Large intestine (tissue), 3 donors: ENCODE results near the gene LNX2. TPM values are rescaled to one million over a fixed set of nuclear protein-coding genes. Genes with fewer than 3 reads are reported as not detected.

Experiments
- DNase-seq, 2 donors: peaks; one replicate each; pipeline versions ENCODE4 v3.0.0 to v3.0.0-alpha.2; 2013
- H3K27ac ChIP-seq: one replicate; pipeline ENCODE4 v1.5.1; 2013; ENCODE audit warnings: low read length
- H3K27me3 ChIP-seq: 2 replicates; pipeline ENCODE4 v1.6.1; 2013; ENCODE audit warnings: low read length; ENCODE audit not compliant: control insufficient read depth, insufficient read depth
- H3K36me3 ChIP-seq: 2 replicates; pipeline ENCODE4 v1.6.1; 2013; ENCODE audit warnings: low read length; ENCODE audit not compliant: control insufficient read depth, insufficient read depth
- H3K4me1 ChIP-seq: one replicate; pipeline ENCODE4 v1.6.1; 2013; ENCODE audit warnings: low read length; ENCODE audit not compliant: control insufficient read depth, insufficient read depth
- H3K4me3 ChIP-seq: one replicate; pipeline ENCODE4 v1.5.1; 2013; ENCODE audit warnings: low read length
- H3K9me3 ChIP-seq: one replicate; pipeline ENCODE4 v1.6.1; 2013; ENCODE audit warnings: mild to moderate bottlenecking, low read depth, low read length, moderate library complexity; ENCODE audit not compliant: control insufficient read depth
- WGBS: methylation state at CpG from one replicate; pipeline ENCODE4 v1.1.5; 2013; ENCODE audit warnings: low lambda C conversion rate; ENCODE audit not compliant: insufficient coverage; 5-methylcytosine and 5-hydroxymethylcytosine counted together
- polyA plus RNA-seq: library from polyadenylated mRNA; unstranded; fragments of 120-200 nt; gene quantifications from one replicate; pipeline ENCODE4 v1.2.1, GENCODE V29; 2013

The LNX2 gene
- polyA plus RNA-seq, 1 donor = 25.3 TPM

DNA sequence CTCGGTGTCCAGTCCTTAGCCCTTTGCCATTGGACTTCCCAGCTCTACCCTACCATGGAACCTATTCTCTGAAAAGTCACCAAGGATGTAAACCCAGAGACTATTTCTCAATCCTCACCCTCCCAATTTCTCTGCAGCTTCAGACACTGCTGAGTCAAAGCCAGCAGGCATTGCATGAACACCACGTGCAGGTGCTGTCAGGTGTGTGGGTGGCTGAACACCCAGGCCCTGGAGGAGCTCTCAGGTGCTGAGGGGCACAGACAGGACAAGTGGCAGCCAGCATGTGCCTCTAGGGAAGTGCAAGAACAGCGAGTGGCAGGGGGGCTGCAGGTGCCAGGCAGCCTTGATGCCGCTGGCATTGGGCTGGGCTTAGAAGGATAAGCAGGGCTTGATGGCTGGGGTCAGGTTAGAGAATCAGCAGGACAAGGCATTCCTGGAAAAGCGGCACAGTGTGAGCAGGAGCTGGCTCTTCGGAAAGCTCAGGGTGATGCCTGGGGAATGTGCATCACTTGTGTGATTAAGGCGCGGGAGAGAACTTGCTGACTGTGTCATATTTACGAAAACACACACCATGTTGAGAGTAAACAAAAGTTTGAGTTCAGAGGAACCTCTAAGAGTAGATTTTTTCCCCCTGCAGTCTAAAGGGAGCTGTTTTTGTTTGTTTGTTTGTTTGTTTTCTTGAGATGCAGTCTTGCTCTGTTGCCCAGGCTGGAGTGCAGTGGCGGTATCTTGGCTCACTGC lies 83.8 kb downstream of the LNX2 start:
- WGBS = 80% methylated on average over 1 of the region's 10 CpGs
- Histone ChIP-seq H3K4me1 (peaks cover 11% of the 10 kb centered on the region), H3K27me3 (no peaks in the 10 kb centered on the region), H3K9me3 (no peaks in the 10 kb centered on the region), H3K36me3 (no peaks in the 10 kb centered on the region), H3K4me3 (no peak overlapping the region), H3K27ac (no peak overlapping the region)
- DNase-seq = no peak

DNA sequence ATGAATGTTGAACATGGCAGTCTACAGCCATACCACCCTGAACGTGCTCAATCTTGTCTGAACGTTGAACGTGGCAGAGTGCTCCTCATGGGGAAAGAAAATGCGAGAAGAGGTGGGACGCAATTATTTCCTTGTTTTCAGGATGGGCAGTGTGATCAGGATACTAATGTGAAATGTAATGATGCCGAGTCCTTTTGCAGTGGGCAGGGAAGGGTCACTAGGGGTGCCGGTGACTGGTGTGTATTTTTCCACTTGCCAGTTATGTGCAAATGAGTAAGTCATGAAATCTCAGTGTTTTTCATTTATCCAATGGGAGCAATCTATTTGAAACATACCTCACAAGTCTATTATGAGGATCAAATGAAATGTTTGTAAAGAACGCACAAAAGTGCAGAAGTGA lies 84.8 kb downstream of the LNX2 start:
- H3K27me3 ChIP-seq = no peaks in the 10 kb centered on the region
- H3K27ac ChIP-seq = no peak overlapping the region
- no peaks in the 10 kb centered on the region for H3K36me3 ChIP-seq
- peaks cover 11% of the 10 kb centered on the region for H3K4me1 ChIP-seq
- no peaks in the 10 kb centered on the region for H3K9me3 ChIP-seq
- WGBS = no CpG with 5 or more reads among the region's 8 CpGs
- no peak for DNase-seq
- no peak overlapping the region for H3K4me3 ChIP-seq

DNA sequence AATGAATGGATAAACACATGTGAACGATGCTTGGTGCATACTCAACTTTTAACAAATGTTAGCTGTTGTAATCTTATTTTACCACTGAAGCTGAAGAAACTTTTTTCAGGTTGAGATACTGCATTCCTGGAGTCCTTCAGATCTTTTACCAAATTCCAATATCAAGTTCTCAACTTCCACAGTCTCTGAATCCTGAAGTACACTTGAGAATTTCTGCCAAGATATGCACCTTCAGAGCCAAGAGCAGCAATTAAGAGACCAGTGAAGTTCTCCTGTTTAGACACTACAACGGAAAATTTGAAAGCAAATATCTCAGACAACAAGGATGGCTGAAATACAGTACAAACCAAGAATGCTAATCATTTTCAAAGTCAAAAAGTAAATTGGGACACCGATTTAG lies 85.3 kb downstream of the LNX2 start:
- Histone ChIP-seq H3K27me3 (no peaks in the 10 kb centered on the region), H3K4me3 (no peak overlapping the region), H3K4me1 (peaks cover 11% of the 10 kb centered on the region), H3K36me3 (no peaks in the 10 kb centered on the region), H3K9me3 (no peaks in the 10 kb centered on the region), H3K27ac (no peak overlapping the region)
- no peak for DNase-seq
- 33% methylated on average over 1 of the region's 3 CpGs for WGBS

DNA sequence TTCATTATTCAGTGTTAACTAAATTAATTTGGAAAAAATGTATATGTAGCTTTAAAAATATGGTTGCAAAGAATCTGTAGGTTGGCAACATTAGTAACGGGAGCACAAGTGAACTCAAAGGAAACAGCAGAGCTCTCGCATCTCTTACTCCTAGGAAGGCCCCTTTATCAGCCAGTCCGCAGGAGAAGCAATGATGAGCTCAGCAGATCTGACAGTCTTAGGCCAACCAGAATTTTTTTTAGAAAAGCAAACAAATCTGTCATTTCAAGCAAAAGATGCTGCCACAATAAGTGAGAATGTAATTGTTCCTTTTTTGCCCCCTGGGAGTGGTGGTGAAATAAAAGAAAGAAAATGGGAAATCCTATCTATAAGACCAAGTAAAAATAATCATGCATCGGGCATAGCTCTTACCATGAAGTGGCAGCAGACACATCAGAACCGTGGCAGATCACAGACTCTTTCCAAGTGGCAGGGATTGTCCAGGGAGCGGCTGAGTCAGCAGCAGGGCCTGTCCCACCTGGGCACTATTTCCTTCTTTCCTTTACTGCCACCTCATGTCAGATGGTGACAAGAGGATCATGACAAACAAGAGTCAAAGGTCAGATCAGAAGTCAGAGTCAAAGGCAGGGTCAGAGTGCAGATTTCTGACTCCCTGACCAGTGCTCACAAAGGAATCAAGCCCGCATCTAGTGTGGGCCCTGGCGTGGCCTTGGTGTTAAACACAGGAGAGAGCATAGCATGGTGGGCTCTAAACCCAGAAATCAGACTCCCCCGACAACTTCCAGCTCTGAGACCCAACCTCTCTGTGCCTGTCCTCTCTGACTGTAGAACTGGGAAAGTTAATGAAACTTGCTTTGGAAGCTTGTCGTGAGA lies 86.0 kb downstream of the LNX2 start:
- peak in 1 of 2 donors; percentile 23 for DNase-seq
- WGBS = 78% methylated on average over 1 of the region's 10 CpGs

DNA sequence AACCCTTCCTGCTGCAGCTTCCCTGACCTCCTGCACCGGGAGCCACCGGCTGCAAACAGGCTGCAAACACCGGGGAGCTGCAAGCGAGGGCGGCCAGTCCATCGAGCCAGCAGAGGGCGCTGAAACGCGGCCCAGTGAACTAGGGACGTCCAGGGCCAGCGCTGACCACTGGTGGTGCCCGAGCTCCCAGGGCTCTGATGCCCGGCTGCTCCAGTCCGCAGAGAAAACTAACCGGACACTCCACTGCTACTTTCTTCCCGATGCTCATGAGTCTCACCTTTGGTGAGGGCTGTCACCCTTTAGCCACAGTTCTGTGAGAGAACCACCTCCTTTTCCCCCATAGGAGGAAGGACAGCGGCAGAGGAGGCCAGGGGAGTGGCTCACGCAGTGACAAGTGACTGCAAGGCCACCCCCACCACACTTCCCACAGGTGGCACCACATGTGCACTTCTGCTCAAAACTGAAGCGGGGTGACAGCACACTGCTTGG lies 87.1 kb downstream of the LNX2 start:
- Histone ChIP-seq H3K4me3 (peak overlapping the region; percentile 25), H3K36me3 (no peaks in the 10 kb centered on the region), H3K4me1 (peaks cover 11% of the 10 kb centered on the region), H3K9me3 (no peaks in the 10 kb centered on the region), H3K27ac (no peak overlapping the region), H3K27me3 (no peaks in the 10 kb centered on the region)
- DNase-seq = peak; percentile 69 to 75
- no CpG with 5 or more reads among the region's 19 CpGs for WGBS

More for the DNA sequence above, 86.0 kb downstream of the LNX2 start:
- no peaks in the 10 kb centered on the region for H3K27me3 ChIP-seq
- no peak overlapping the region for H3K27ac ChIP-seq
- no peak overlapping the region for H3K4me3 ChIP-seq
- no peaks in the 10 kb centered on the region for H3K36me3 ChIP-seq
- H3K9me3 ChIP-seq = no peaks in the 10 kb centered on the region
- peaks cover 11% of the 10 kb centered on the region for H3K4me1 ChIP-seq

DNA sequence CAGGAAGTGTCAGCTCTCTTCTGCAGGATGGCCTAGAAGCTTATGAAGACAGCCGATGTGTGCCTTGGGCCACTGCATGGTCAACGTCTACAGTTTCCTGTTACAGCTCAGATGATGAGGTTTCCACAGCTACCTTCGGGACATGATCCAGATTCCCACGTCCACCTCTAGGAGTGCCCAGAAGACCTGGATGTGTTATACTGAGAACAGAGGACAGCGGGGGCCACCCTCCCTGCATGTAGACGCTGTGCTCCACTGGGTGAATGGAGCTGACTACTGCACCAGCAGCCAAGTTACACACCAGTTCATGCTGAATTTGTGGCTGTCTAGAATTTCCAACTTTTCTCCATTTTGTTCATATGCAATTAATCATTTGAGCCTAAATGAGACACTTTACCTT lies 91.4 kb downstream of the LNX2 start:
- WGBS = no CpG with 5 or more reads among the region's 6 CpGs

DNA sequence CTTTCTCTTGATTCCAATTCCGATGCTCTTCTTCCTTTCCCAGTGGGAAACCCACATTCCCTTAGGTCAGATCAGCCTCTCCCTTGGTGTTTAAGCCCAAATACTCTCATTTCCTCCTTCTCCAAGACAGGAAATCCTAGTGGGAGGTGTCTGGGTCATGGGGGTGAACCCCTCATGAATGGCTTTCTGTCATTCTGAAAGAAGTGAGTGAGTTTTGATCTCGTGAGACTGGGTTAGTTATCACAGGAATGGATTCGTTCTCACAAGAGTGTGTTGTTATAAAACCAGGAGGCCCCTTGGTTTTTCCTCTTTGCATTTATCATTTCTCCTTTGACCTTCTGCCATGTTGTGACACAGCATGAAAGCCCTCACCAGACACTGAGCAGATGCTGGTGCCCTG lies 93.8 kb downstream of the LNX2 start:
- Histone ChIP-seq H3K27me3 (peaks cover 2% of the 10 kb centered on the region), H3K4me1 (no peaks in the 10 kb centered on the region), H3K9me3 (no peaks in the 10 kb centered on the region), H3K36me3 (no peaks in the 10 kb centered on the region), H3K4me3 (no peak overlapping the region), H3K27ac (no peak overlapping the region)
- whole genome bisulfite sequencing = 67% methylated on average over 2 of the region's 3 CpGs
- no peak for DNase-seq

More for the DNA sequence above, 91.4 kb downstream of the LNX2 start:
- H3K4me3 ChIP-seq = no peak overlapping the region
- H3K4me1 ChIP-seq = peaks cover 11% of the 10 kb centered on the region
- H3K36me3 ChIP-seq = no peaks in the 10 kb centered on the region
- peaks cover 2% of the 10 kb centered on the region for H3K27me3 ChIP-seq
- H3K27ac ChIP-seq = no peak overlapping the region
- no peaks in the 10 kb centered on the region for H3K9me3 ChIP-seq
- DNase-seq = no peak

DNA sequence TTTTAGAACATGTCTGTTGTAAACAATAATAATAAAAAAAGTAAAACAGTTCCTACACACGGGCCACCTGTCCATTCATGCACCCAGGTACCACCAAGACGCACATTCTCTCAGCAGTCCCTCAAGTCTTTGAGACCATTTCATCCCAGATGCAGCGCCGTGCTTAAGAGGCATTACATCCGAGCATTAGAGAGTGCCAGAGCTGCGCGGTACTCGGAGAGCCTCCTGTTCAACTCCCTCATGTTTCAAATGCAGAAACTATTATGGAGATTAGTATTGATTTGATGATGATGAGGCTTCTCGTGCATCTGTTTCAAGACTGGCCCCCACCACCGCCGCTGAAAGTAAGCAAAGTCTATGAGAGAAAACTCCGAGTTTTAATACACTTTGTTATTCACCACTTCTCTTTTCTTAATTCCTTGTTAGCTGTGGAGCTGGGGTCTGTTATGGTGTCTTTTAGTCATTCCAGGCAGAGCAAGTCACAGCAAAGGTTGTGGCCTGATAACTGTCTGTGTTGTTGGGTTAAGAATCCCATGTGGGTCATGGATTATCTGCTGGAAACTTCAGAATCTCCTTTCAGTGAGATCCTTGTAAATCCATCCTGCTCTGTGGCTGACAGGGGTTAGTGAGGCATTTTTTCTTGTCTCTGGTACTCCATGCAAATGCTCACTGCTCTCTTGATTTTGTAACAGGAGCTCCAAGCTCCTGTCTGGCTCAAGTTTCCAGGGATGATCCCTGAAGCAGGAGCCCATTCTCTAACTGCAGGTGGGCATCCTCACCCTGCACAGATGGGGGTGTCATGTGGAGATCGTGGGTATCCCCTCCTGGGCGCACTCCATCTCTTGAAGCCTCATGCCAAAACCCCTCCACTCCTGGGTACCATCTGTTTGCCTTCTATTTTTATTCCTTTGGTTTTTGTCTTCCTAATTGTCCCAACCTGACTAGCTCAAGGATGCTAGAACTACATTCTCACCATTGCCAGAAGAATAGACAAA lies 95.1 kb downstream of the LNX2 start:
- Histone ChIP-seq H3K27me3 (peaks cover 2% of the 10 kb centered on the region), H3K4me3 (no peak overlapping the region), H3K4me1 (no peaks in the 10 kb centered on the region), H3K36me3 (no peaks in the 10 kb centered on the region), H3K9me3 (no peaks in the 10 kb centered on the region), H3K27ac (no peak overlapping the region)
- no peak for DNase-seq
- no CpG with 5 or more reads among the region's 14 CpGs for WGBS

DNA sequence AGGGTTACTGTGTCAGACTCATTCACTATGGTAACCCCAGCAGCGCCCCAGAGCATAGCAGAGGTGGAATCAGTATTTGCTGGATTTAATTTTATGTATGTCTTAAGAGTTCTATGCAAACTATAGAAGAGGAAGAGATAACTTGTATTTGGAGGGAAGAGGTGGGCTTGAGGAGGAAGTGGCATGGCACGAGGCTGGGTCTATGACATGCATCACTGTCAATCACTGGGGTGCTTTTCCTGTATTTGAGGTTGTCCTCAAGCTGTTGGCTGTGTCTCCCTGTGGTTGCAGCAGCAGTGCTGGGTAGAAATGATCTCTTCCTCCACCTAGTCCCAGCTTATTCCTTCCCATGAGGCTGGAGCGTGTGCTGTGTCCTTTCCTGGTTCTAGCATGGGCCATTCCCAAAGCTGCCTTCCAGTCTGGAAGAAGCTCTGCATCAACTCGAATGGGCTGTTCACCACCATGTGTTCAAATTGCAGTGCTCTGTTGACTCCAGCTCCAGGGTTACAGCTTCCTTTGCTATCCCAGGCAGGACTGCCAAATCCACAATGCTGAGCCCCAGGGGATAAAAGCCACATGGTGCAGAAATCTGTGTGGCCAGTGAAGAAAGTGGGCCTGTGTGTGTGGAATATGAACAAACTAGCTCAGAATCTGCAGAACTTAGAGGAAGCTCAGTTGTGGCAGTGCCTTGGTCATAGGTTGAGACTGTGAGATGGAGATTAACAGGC lies 96.8 kb downstream of the LNX2 start:
- WGBS = 100% methylated on average over 1 of the region's 4 CpGs
- Histone ChIP-seq H3K9me3 (no peaks in the 10 kb centered on the region), H3K4me3 (no peak overlapping the region), H3K4me1 (no peaks in the 10 kb centered on the region), H3K27ac (no peak overlapping the region), H3K27me3 (peaks cover 2% of the 10 kb centered on the region), H3K36me3 (no peaks in the 10 kb centered on the region)
- no peak for DNase-seq
